ENCODE measurements around the gene IL24.
"Not testable (repeated sequence)": the region's sequence is repeated elsewhere in the genome, so short reads cannot be mapped to it uniquely, and the experiment has no call there.

IL24 gene

GRCh38 chr1:206897175-206897574 lies at the start of gene IL24:
TSS of gene IL24 (plus strand) at chr1:206897443. CDS start at chr1:206897833, 390 bp downstream.
- no peaks in the 10 kb centered on the region for H3K9me3 Mint-ChIP-seq

DNA sequence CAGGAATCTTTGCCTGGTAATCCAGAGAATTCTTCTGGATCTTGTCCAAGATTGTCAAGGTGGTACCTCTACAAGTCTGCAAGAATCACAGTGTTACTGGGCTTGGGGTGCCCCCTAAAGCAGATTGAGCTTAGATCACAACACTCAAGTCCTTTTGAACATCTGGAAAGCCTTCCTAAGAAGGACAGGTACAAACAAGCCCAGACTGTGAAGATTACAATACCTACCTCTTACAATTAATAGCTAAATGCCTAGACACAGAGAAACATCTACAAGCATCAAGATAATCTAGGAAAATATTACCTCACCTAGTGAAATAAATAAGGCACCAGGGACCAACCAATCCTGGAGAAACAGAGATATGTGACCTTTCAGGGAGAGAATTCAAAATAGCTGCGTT lies 49.3 kb upstream of the IL24 start:
- H3K4me3 Mint-ChIP-seq, result no peak overlapping the region
- no peaks in the 10 kb centered on the region for H3K9me3 Mint-ChIP-seq
- H3K27ac Mint-ChIP-seq, result no peak overlapping the region
- H3K4me1 Mint-ChIP-seq (ENCODE audit: low read depth), result no peaks in the 10 kb centered on the region
- no peaks in the 10 kb centered on the region for H3K36me3 Mint-ChIP-seq (ENCODE audit: low read depth)
- H3K27me3 Mint-ChIP-seq, result peaks cover 5% of the 10 kb centered on the region

More at GRCh38 chr1:206897175-206897574, at the start of gene IL24:
- H3K4me1 Mint-ChIP-seq (ENCODE audit: low read depth), result peaks cover 93% of the 10 kb centered on the region
- peaks cover 15% of the 10 kb centered on the region for H3K36me3 Mint-ChIP-seq (ENCODE audit: low read depth)
- H3K27me3 Mint-ChIP-seq, result no peaks in the 10 kb centered on the region
- peak within 1 kb of the TSS; percentile 86 for H3K27ac Mint-ChIP-seq
- H3K4me3 Mint-ChIP-seq, result peak within 1 kb of the TSS; percentile 75

DNA sequence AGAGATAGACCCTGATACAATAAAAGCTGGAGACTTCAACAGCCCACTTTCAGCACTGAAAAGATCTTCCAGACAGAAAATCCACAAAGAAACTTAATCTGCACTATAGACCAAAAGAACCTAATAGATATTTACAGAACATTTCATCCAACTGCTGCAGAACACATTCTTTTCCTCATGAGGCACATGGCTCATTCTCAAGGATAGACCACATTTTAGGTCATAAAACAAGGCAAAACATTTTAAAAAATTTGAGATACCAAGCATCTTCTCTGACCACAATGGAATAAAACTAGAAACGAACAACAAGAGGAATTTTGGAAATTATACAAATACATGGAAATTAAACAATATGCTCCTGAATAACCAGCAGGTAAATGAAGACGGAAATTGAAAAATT lies 46.8 kb upstream of the IL24 start:
- Mint-ChIP-seq H3K27me3 (peaks cover 5% of the 10 kb centered on the region), H3K4me1 (ENCODE audit: low read depth) (no peaks in the 10 kb centered on the region), H3K4me3 (no peak overlapping the region), H3K36me3 (ENCODE audit: low read depth) (no peaks in the 10 kb centered on the region), H3K9me3 (peaks cover 6% of the 10 kb centered on the region), H3K27ac (no peak overlapping the region)

DNA sequence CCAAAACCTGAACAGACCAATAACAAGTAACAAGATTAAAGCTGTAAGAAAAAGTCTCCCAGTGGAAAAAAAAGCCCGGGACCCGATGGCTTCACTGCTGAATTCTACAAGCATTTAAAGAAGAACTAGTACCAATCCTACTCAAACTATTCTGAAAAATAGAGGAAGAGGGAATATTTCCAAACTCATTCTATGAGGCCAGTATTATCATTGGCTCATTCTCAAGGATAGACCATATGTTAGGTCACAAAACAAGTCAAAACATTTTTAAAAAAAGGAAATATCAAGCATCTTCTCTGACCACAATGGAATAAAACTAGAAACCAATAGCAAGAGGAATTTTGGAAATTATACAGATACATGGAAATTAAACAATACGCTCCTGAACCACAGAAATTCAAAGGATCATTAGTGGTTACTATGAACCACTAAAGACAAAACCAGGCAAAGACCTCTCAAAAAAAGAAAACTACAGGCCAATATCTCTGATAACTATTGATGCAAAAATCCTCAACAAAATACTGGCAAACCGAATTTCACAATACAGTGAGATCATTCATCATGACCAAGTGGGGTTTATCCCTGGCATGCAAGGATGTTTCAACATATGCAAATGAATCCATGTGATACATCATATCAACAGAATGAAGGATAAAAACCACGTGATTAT lies 45.8 kb upstream of the IL24 start:
- no peak overlapping the region for H3K4me3 Mint-ChIP-seq
- no peaks in the 10 kb centered on the region for H3K4me1 Mint-ChIP-seq (ENCODE audit: low read depth)
- no peak overlapping the region for H3K27ac Mint-ChIP-seq
- H3K36me3 Mint-ChIP-seq (ENCODE audit: low read depth), result no peaks in the 10 kb centered on the region
- H3K27me3 Mint-ChIP-seq, result peaks cover 5% of the 10 kb centered on the region
- peaks cover 6% of the 10 kb centered on the region for H3K9me3 Mint-ChIP-seq

GRCh38 chr1:206852662-206853061 lies 44.6 kb upstream of the IL24 start:
- H3K4me1 Mint-ChIP-seq (ENCODE audit: low read depth); H3K9me3 Mint-ChIP-seq; H3K27ac Mint-ChIP-seq; H3K27me3 Mint-ChIP-seq; H3K4me3 Mint-ChIP-seq; H3K36me3 Mint-ChIP-seq (ENCODE audit: low read depth): not testable (repeated sequence)

DNA sequence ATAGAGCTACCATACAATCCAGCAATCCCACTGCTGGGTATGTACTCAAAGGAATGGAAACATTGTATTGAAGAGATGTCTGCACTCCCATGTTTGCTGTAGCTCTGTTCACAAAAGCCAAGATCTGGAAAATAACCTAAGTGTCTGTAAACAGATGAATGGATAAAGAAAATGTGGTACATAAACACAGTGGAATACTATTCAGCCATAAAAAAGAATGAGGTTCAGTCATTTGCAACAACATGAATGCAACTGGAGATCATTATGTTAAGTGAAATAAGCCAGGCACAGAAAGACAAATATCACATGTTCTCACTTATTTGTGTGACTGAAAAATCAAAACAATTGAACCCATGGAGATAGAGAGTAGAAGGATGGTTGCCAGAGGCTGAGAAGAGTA lies 43.5 kb upstream of the IL24 start:
- not testable (repeated sequence) for H3K36me3 Mint-ChIP-seq (ENCODE audit: low read depth); H3K27me3 Mint-ChIP-seq; H3K4me1 Mint-ChIP-seq (ENCODE audit: low read depth)

DNA sequence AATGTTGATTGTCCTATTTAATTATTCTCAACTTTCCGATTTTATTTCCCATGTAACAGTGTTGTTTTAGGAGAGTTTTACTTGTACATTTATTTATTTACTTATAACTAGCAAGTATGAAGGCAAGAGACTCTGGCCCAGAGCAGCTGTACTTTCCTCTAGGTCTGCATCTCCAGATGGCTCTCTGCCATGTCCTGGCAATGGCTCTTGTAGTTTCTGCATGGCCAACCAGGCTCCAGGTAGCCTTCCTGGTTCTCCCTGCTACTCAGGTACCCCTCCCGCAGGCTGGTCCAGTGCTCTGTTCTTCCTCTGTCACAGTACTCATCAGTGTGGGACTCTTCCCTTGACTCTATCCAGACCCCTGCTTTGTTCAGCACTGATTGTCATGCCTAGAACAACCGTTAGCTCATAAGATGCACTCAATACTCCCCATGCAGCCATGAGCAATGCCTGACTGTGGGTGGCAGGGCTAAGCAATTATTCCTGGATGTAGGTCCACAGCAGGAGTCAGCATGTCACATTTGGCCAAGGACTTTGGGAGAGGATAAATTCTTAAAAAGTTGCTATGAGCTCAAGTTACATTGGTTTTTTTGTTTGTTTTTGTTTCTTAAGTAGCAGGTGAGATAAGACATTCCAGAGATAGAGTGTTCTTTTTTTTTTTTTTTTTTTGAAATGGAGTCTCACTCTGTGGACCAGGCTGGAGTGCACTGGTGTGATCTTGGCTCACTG lies 42.7 kb upstream of the IL24 start:
- no peak overlapping the region for H3K4me3 Mint-ChIP-seq
- H3K27me3 Mint-ChIP-seq, result no peaks in the 10 kb centered on the region
- no peak overlapping the region for H3K27ac Mint-ChIP-seq
- peaks cover 5% of the 10 kb centered on the region for H3K4me1 Mint-ChIP-seq (ENCODE audit: low read depth)
- no peaks in the 10 kb centered on the region for H3K36me3 Mint-ChIP-seq (ENCODE audit: low read depth)
- H3K9me3 Mint-ChIP-seq, result peaks cover 6% of the 10 kb centered on the region

More for the DNA sequence above, 43.5 kb upstream of the IL24 start:
- H3K27ac Mint-ChIP-seq, H3K4me3 Mint-ChIP-seq, H3K9me3 Mint-ChIP-seq: not testable (repeated sequence)

DNA sequence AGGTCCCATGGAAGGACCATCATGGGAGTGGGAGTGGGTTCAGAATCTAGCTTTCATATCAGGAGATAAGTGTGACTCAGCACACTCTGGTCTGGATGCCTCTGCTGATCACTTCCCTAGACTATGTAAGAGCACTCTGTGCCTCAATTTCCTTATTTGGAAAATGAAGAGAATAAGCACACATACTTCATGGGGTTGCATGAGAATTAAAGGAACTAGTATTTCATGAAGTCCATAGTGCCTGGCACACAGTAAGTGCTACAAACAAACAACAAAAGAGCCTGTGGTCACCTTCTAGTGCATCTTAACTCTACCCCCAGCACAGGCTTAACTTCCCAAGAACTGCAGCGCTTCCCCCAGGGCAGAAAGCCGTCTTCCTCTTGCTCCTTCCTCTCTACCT lies 41.4 kb upstream of the IL24 start:
- Mint-ChIP-seq H3K4me3 (no peak overlapping the region), H3K27ac (no peak overlapping the region), H3K27me3 (peaks cover 6% of the 10 kb centered on the region), H3K4me1 (ENCODE audit: low read depth) (peaks cover 5% of the 10 kb centered on the region), H3K36me3 (ENCODE audit: low read depth) (no peaks in the 10 kb centered on the region), H3K9me3 (peaks cover 6% of the 10 kb centered on the region)

DNA sequence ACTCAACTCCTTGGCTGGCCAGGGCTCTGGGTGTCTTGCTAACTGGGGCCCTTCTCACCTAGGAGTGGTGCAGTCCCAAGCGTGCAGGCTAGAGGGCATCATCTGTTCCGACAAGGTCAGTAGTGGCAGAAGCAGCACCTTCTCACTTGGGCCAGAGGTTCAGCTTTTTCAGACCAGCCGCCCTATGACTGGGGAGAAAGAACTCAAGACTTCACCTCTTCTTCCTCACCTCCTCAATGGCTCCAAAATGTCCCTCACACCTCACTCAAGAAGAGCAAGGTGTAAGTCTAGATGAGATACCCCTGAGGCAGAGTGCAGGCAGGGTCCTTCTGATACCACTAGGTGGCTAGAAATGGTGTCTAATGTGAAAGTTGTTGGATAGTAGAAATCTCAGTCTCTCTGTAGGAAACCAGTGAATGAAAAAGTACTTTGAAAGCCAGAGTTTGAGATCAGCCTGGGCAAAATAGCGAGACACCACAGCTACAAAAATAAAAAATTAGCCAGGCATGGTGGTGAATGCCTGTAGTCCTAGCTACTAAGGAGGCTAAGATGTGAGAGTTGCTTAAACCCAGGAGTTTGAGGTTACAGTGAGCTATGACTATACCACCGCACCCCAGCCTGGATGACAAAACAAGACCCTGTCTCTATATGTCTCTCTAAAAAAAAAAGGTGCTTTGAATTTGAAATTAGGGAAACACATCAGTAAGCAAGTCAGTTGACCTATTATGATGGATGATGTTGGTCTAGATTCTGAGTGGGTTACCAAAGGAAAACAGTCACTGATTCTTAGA lies 40.4 kb upstream of the IL24 start:
- Mint-ChIP-seq H3K9me3 (peaks cover 6% of the 10 kb centered on the region), H3K27me3 (peaks cover 11% of the 10 kb centered on the region), H3K36me3 (ENCODE audit: low read depth) (no peaks in the 10 kb centered on the region), H3K4me1 (ENCODE audit: low read depth) (peaks cover 5% of the 10 kb centered on the region), H3K27ac (no peak overlapping the region), H3K4me3 (no peak overlapping the region)

- Mint-ChIP-seq H3K4me3 (no peak overlapping the region), H3K27ac (no peak overlapping the region), H3K36me3 (ENCODE audit: low read depth) (no peaks in the 10 kb centered on the region), H3K27me3 (peaks cover 20% of the 10 kb centered on the region), H3K4me1 (ENCODE audit: low read depth) (peaks cover 5% of the 10 kb centered on the region), H3K9me3 (no peaks in the 10 kb centered on the region)
Observed at GRCh38 chr1:206859082-206859521, 38.1 kb upstream of the IL24 start.

- Mint-ChIP-seq H3K9me3 (no peaks in the 10 kb centered on the region), H3K27ac (no peak overlapping the region), H3K4me1 (ENCODE audit: low read depth) (peaks cover 10% of the 10 kb centered on the region), H3K4me3 (no peak overlapping the region), H3K36me3 (ENCODE audit: low read depth) (no peaks in the 10 kb centered on the region), H3K27me3 (peaks cover 20% of the 10 kb centered on the region)
Observed at GRCh38 chr1:206860165-206860564, 37.1 kb upstream of the IL24 start.

GRCh38 chr1:206863266-206863665 lies 34.0 kb upstream of the IL24 start:
- Mint-ChIP-seq H3K9me3 (no peaks in the 10 kb centered on the region), H3K4me1 (ENCODE audit: low read depth) (peaks cover 20% of the 10 kb centered on the region), H3K4me3 (no peak overlapping the region), H3K27ac (no peak overlapping the region), H3K36me3 (ENCODE audit: low read depth) (no peaks in the 10 kb centered on the region), H3K27me3 (peaks cover 25% of the 10 kb centered on the region)

DNA sequence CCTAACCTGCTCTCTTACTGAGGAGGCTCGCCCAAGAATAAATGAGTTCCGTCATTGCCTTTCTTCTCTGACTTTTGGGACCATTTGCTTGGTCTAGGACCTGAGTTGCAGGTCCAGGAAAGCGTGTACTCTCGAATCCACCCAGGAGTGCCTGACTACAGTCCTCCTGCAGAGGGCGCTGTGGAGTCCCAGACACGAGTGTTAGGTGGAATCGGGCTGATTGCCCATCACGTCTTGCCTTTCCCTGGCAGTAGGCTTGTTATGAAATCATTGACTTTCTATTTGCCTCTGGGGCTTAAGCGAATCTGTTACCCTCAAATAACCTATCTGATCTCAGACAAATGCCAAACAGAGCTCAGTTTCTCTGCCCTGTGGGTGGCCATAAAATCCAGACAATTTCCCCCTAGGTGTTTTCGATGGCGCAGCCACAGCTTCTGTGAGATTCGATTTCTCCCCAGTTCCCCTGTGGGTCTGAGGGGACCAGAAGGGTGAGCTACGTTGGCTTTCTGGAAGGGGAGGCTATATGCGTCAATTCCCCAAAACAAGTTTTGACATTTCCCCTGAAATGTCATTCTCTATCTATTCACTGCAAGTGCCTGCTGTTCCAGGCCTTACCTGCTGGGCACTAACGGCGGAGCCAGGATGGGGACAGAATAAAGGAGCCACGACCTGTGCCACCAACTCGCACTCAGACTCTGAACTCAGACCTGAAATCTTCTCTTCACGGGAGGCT lies 32.1 kb upstream of the IL24 start, which contains the start of gene IL20:
Gene IL20 (plus strand): TSS at position 685 of the 733 bp plus-strand sequence. CDS start 230 bp downstream, outside the sequence.
- Mint-ChIP-seq H3K27ac (no peak within 1 kb of the TSS), H3K4me1 (ENCODE audit: low read depth) (peaks cover 17% of the 10 kb centered on the region), H3K9me3 (no peaks in the 10 kb centered on the region), H3K4me3 (no peak within 1 kb of the TSS), H3K36me3 (ENCODE audit: low read depth) (no peaks in the 10 kb centered on the region), H3K27me3 (peaks cover 26% of the 10 kb centered on the region)

DNA sequence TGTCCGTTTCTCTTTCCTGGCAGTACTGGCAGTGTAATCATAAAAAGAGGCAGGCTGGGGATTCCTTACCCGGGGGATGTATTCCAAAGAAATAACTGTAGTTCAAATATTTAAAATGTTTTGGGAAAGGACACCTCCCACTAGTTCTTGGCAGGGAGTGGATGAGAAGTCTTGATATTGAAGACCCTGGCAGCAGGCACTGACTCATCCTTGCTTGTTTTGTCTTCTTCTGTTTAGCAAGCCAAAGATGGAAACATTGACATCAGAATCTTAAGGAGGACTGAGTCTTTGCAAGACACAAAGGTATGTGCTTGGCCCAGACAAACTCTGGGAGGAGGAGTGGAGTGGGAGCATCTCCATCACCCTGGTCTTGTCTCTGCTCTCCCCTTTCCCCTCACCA lies 31.2 kb upstream of the IL24 start:
- Mint-ChIP-seq H3K4me3 (no peak overlapping the region), H3K27ac (no peak overlapping the region), H3K27me3 (peaks cover 22% of the 10 kb centered on the region), H3K9me3 (no peaks in the 10 kb centered on the region), H3K4me1 (ENCODE audit: low read depth) (peaks cover 17% of the 10 kb centered on the region), H3K36me3 (ENCODE audit: low read depth) (no peaks in the 10 kb centered on the region)
